GM21528 (cell line): ENCODE data around the gene AKAP6.
"Not testable (repeated sequence)": the region's sequence is repeated elsewhere in the genome, so short reads cannot be mapped to it uniquely, and the experiment has no call there.

Source experiments
- ATAC-seq: cut with Tn5 transposase; IDR thresholded peaks from one replicate; pipeline ENCODE4 v1.9.1; 2021; ENCODE audit warnings: mild to moderate bottlenecking, moderate library complexity; ENCODE audit not compliant: unreplicated experiment, low FRiP score

The AKAP6 gene

GRCh38 chr14:32779840-32780239, 450.7 kb downstream of the AKAP6 start:
- no peak for ATAC-seq

GRCh38 chr14:32784405-32784804, 455.3 kb downstream of the AKAP6 start:
- ATAC-seq, result no peak

GRCh38 chr14:32785585-32785984, 456.5 kb downstream of the AKAP6 start:
- ATAC-seq, result no peak

GRCh38 chr14:32786886-32787285, 457.8 kb downstream of the AKAP6 start:
- ATAC-seq, result no peak

- not testable (repeated sequence) for ATAC-seq
Measured at GRCh38 chr14:32793033-32793432, 463.9 kb downstream of the AKAP6 start.

- no peak for ATAC-seq
Measured at GRCh38 chr14:32800320-32800719, 471.2 kb downstream of the AKAP6 start.

GRCh38 chr14:32802295-32802694, 473.2 kb downstream of the AKAP6 start:
- ATAC-seq, result no peak

GRCh38 chr14:32805979-32806378, 476.9 kb downstream of the AKAP6 start:
- no peak for ATAC-seq

GRCh38 chr14:32808644-32809043, 479.5 kb downstream of the AKAP6 start:
- ATAC-seq, result no peak

GRCh38 chr14:32809255-32809654, 480.2 kb downstream of the AKAP6 start:
- no peak for ATAC-seq

GRCh38 chr14:32813401-32813800, 484.3 kb downstream of the AKAP6 start:
- no peak for ATAC-seq

- no peak for ATAC-seq
Measured at GRCh38 chr14:32814721-32815120, 485.6 kb downstream of the AKAP6 start.

- no peak for ATAC-seq
Measured at GRCh38 chr14:32816588-32816987, 487.5 kb downstream of the AKAP6 start.

GRCh38 chr14:32817780-32818179, 488.7 kb downstream of the AKAP6 start:
- no peak for ATAC-seq

- no peak for ATAC-seq
Measured at GRCh38 chr14:32818581-32818980, 489.5 kb downstream of the AKAP6 start.

- no peak for ATAC-seq
Measured at GRCh38 chr14:32820181-32820580, 491.1 kb downstream of the AKAP6 start.

- no peak for ATAC-seq
Measured at GRCh38 chr14:32820682-32821081, 491.6 kb downstream of the AKAP6 start.

- no peak for ATAC-seq
Measured at GRCh38 chr14:32821964-32822653, 493.0 kb downstream of the AKAP6 start.

GRCh38 chr14:32823706-32824105, 494.6 kb downstream of the AKAP6 start:
- no peak for ATAC-seq

- ATAC-seq, result no peak
Measured at GRCh38 chr14:32824195-32824594, 495.1 kb downstream of the AKAP6 start.

GRCh38 chr14:32825058-32825457, 496.0 kb downstream of the AKAP6 start:
- no peak for ATAC-seq

- no peak for ATAC-seq
Measured at GRCh38 chr14:32826404-32827082, 497.4 kb downstream of the AKAP6 start.
